DMS114 treated with DMSO at 0.1 percent for 48 hours (cell line): Measurements from ENCODE around the gene TPT1.
"Not testable (repeated sequence)": the region's sequence is repeated elsewhere in the genome, so short reads cannot be mapped to it uniquely, and the experiment has no call there.

Experiments used
- DNase-seq: peaks from one replicate; lab custom pipeline; 2025; ENCODE audit not compliant: unreplicated experiment; lab: John Stamatoyannopoulos, UW

The TPT1 gene

DNA sequence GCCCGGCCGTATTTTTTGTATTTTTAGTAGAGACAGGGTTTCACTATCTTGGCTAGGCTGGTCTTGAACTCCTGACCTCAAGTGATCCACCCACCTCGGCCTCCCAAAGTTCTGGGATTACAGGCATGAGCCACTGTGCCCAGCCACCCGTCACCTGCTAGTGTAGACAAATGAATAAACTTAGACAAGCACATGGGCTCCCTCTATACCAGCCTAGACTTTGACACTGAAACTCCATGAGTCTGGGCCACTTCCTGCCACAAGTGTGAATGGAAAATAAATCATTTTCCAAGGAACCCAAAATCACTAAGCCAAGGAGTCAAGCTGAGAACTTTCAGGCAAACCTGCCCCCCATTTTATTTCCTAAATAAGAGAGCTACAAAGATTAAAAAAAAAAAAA lies 27.0 kb upstream of the TPT1 start:
- no peak for DNase-seq

DNA sequence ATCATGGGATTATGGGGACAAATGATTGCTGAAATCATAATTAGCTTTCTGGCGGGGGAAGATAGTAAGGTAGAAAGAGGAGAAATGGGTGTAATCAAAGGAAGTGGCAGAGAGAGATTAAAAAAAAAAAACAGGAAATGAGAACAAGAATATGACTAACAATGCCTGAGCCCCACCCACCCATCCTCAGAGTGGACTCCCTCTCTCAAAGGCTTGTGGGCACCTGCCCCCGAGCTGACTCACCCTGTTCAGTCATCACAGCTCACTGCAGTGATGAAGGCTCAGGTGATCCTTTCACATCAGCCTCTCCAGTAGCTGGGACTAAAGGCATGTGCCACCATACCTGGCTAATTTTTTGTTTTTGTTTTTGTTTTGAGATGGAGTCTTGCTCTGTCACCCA lies 26.4 kb upstream of the TPT1 start:
- no peak for DNase-seq

DNA sequence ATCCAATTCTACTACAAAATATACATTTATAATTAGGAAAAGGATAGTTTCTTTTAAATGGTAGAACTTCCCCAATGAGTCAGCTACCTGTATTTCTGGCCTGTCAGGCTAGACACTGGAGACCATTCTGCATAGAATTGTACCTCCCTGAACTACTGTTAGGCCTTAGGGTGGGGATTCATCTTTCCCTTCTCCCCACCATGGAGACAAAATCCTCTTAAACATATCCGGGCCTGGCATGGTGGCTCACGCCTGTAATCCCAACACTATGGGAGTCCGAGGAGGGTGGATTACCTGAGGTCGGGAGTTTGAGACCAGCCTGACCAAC lies 24.5 kb upstream of the TPT1 start:
- no peak for DNase-seq

DNA sequence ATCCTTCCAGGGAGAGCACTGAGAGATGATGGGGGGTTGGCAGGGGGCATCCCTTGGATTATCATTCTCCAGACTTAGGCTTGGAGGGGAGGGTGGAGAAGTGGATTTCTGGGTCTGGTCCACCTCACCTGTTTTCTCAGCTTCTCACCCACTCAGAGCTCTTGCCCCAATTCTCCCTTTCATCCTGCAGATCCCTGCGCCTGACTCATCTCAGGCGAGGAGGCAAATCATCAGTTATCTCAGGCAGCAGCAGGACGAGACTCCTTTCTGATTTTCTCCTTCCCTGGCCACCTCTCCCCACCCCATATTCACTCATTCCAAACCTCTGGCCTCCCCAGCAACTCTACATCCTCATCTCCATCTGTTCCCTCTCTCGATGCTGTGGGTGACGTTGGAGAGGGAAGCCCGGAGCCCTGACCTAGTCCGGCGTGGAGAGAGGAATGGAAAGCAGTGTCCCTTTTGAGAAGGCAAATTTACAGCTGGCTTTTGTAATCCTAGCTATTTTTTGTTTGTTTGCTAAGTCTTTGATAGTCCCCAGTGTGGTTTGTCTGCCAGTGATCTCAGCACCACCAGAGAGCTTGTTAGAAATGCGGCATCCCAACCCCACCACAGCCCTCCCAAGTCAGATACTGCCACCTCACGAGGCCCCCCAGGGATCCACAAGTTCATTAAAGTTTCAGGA lies 24.0 kb upstream of the TPT1 start:
- no peak for DNase-seq

DNA sequence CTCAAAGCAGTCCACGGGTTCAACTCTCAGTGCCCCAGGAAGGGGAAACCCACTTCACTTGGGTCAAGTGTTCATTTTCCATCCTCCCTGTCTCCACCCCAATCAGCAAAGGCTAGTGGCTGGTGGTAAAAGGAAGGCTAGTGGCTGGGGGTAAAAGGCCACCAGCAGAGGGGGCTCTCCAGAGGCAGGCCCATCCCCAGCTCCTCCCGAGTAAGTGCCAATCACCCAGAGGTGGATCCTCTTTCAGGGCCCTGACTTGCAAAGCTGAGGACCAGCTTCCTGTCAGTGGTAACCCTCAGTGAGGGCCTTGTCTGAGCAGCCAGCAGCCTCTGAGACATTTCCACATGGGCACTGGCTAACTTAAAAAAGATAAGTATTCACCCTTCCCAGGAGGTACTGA lies 22.0 kb upstream of the TPT1 start:
- DNase-seq: no peak

DNA sequence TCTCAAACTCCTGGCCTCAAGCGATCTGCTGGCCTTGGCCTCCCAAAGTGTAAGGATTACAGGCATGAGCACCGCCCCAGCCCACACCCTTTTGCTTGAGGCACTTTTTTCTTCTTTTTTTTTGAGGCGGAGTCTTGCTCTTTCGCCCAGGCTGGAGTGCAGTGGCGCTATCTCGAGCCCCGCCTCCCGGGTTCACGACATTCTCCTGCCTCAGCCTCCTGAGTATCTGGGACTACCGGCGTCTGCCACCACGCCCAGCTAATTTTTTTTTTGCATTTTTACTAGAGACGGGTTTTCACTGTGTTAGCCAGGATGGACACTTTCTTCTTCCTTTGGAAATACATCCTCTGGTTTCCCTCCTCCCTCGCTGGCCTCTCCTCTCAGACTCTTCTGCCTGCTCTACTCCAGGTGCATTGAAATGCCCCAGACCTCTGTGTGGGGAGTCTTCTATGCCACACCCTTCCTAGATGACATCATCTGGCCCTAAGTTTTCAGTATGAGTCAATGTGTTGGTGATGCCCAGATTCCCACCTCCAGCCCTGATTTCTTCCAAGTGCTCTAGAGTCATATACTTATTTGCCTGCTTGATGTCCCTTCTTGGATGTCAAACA lies 20.7 kb upstream of the TPT1 start:
- DNase-seq: no peak

DNA sequence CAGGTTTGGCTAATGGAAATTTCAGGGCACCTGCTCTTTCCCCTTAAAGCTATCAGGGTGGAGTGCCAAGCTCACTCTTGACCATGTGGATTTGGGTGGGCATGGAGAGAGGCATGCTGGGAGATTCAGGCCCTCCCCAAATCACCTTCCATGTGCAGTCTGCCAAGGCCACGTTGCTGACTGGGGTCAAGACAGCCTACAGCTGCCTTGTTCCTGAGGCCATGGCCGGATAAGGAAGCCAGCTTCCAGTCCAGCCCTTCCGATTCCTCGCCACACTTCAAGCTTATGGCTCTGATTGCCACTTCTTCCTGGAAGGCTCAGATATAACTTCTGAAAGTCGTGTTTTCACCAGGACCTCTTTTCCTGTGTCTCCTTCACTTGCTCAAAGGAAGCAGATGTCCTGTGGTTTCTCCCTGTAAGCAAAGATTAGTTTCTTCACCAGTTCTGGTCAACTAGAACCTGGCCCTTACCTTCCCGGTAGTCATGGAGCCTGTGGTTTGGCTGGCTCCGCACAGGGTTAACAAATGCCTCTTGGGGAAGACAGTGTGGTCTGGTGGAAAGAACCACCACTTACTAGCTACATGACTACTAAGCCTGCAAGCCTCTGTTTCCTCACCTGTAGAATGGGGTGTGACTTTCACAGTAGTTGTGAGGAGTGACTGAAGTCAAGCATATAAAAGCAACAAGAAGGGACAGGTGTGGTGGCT lies 16.1 kb upstream of the TPT1 start:
- no peak for DNase-seq

DNA sequence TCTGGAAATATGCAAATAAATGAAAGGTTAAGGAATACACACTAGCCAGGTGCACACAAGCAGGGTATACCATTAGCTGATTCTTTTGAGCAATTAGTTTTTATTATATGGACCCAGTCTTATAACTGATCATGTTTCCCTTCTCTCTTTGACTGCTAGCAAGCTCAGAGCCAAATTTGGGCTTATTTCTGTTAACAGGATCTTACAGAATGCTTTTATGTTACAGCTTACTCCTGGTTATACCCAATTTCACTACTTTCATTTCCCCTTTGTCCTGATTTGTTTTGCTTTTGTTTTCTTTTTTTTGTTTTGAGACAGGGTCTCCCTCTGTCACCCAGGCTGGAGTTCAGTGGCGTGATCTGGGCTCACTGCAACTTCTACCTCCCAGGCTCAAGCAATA lies 12.9 kb upstream of the TPT1 start:
- DNase-seq: no peak

DNA sequence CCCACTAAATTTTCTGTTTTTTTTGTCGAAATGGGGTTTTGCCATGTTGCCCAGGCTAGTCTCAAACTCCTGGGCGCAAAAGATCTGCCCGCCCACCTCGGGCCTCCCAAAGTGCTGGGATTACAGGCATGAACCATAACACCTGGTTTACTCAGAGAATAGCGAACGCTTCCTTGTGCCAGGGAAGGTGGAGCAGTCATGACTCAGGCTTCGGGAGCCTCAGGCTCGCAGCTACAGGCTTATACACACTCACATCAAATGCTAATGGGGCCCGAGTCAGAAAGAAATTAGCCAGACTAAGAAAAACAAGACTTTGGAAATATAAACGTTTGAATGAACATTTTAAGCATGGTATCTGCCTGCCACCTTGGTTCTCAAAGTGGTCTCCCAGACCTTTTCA lies 11.0 kb upstream of the TPT1 start:
- no peak for DNase-seq

DNA sequence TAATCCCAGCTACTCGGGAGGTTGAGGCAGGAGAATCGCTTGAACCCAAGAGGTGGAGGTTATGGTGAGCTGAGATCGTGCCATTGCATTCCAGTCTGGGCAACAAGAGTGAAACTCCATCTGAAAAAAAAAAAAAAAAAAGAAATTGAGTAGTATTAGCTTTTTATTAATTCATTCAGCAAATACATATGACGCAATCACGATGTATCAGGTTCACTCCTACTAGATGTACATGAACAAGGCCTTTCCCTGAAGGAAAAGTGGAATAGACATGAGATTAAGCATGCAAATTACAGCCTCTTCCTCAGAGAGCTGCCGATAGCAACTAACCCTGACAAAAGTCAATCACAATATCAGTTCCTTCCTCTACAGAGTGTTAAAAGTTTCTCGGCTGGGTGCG lies 9.2 kb upstream of the TPT1 start:
- DNase-seq: no peak

DNA sequence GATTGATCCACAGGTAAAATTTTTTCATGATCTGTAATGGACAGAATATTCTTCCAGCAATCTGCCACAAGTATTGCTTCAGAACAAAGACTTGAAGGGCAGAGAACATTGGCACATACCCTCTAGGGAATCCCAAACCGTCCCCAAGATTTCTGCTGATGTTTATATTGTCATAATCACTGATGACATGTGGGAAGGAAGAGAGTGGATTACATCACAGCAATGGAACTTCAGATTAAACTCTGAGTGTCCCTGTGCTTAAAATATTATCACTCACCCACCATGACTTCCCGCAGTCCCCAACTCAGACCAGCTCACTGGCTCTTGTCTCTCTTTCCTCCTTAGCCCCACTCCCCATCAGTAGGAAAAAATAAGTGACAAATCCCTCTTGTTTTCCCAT lies 8.5 kb upstream of the TPT1 start:
- DNase-seq: no peak

DNA sequence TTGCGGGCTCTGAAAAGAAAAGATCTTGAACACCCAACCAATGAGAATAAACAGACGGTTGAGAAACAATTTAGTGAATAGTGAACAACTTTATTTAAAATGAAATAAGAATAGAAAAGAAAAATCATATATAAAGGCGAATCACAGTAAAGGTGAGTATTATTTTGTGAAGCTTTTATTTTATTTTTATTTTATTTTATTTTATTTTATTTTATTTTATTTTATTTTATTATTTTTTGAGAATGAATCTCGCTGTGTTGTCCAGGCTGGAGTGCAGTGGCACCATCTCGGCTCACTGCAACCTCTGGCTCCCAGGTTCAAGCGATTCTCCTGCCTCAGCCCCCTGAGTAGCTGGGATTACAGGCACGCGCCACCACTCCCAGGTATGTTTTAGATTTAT lies 3.1 kb upstream of the TPT1 start:
- DNase-seq: not testable (repeated sequence)

DNA sequence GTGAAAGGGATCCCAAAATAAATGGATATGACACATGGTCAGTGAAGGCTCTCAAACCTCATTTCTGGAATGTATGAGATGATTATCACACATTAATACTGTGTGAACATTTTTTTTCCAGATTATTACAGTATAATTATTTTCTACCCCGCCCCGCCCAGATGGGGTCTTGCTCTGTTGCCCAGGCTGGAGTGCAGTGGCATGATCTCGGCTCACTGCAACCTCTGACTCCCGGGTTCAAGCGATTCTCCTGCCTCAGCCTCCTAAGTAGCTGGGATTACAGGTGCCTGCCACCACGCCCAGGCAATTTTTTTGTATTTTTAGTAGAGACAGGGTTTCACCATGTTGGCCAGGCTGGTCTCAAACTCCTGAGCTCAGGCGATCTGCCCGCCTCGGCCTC lies 2.1 kb upstream of the TPT1 start:
- DNase-seq: not testable (repeated sequence)

DNA sequence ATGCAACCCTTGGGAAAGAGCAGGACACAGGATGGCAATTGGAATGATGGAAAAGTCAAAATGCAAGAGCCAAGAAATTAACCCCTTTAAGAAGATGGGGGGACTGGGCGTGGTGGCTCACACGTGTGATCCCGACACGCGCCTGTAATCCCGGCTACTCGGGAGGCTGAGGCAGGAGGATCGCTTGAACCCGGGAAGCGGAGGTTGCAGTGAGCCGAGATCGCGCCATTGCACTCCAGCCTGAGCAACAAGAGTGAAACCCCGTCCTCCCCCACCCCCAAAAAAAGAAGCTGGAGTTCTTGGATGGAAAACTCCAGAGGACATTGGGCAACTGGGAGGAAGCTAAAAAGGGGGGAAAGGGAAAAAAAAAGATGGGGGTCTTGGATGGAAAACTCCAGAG lies 1.7 kb upstream of the TPT1 start:
- DNase-seq: not testable (repeated sequence)

DNA sequence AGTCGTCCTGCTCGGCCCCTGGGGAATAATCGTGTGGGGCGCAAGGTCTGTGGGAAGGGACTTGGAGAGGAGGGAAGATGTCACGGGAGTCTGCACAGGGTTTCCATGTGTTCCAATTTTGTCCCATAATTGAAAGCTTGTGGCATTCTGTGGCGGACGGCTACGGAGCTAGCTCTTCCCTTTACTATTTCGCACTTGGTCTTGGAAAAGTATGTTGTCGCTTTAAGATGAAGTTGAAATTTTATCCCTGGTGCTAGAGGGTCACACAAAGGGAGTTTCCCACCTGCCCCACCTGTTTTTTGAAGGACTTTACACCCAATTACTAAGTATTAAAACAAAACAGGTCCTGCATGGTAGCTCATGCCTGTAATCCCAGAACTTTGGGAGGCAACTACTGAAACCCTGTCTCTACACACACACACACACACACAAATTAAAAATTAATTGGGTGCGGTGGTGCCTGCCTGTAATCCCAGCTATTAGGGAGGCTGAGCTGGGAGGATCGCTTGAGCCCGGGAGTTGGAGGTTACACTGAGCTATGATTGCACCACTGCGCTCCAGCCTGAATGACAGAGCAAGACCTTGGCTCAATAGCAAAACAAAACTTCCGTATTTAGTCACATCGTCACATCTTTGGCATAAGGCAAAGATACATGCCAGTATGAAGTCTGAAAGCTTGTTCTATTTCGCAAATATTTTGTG lies 967 bp upstream of the TPT1 start:
- no peak for DNase-seq

DNA sequence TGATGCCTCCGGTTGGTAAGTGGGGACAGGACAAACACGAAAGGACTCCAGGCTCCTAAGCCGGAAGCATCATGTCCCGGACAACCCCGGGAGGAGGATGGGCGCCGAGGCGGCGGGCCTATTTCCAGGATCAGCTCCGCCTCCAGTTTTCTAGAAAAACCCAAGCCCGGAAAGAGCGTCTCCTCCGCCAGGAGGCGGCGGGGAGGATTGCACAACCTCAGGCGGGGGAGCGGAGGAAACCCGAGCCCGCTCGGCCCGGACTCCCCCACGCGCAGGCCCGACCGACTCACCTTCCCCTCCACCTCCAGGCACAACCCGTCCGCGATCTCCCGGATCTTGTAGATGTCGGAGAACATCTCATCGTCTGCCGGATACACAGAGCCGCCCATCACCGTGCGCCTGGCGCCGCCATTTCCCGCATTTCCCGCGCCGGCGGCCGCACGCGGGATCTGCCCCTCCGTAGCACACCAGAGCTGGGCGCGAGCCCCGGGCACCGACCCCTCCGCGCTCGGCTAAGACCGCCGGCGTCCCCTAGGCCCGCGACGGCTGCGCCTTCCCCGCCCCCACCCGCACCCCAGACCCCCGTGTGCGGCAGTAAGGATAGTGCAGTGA lies 455 bp downstream of the TPT1 start:
- DNase-seq: peak; percentile 29

DNA sequence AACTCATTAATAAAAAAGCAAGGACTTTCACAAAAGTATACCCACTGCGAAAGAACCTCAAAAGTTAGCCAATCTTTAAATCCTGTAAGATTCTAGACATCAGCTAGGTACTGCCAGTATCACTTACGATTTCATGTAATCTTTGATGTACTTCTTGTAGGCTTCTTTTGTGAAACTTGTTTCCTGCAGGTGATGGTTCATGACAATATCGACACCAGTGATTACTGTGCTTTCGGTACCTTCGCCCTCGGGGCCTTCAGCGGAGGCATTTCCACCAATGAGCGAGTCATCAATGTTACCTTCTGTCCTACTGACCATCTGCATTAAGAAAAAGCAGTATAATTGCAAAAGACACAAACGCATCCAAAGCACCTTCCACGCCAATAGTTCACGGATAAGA lies 1.1 kb downstream of the TPT1 start:
- DNase-seq: no peak

DNA sequence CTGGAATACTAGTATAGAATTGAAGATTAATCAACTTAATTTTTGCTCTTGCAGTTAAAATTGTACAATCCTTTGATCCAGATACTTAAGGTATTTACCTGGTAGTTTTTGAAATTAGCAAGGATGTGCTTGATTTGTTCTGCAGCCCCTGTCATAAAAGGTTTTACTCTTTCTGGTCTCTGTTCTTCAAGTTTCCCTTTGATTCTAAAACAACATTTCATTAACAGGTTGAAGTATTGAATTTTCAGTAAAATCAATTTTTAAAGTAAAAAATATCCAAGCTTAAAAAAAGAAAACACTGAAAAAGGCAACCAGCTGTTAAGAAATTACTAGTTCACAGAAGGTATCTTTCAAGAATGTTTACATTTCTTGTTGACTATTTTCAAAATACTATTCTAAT lies 1.6 kb downstream of the TPT1 start:
- DNase-seq: no peak

DNA sequence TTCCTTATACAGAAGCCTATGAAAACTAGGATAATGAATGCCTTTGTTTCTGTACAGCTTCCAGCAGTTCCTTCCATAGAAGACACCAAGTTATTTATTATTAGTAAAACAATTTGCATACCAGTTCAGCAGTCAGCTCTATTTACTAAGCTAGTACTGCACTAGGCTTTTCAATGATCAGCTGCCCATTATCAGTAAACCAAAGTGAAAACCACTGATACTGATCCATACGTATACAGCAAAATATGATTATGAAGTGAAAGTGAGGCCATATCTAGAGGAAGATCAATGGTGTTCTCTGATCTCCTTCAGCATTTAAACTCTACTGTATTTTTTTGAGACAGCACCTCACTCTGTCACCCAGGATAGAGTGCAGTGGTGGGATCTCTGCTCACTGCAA lies 3.2 kb downstream of the TPT1 start:
- no peak for DNase-seq

DNA sequence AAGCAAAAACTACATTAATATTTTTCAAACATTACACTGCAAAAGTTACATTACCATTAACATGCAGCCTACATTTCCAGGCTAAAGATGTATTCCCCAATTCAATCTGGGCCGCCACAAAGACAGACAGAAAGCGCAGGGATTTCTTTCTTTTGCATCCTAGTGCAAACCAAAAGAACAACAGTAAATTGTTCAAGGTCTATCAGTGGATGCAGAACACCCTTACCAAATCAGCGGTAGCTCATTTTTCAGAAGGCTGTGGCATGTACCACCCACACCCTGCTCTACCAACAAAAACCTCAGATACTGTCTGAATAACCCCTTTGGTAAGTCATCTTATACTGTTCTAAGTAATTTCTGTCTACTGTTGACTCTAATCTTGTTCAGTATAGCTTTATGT lies 3.6 kb downstream of the TPT1 start:
- DNase-seq: no peak

DNA sequence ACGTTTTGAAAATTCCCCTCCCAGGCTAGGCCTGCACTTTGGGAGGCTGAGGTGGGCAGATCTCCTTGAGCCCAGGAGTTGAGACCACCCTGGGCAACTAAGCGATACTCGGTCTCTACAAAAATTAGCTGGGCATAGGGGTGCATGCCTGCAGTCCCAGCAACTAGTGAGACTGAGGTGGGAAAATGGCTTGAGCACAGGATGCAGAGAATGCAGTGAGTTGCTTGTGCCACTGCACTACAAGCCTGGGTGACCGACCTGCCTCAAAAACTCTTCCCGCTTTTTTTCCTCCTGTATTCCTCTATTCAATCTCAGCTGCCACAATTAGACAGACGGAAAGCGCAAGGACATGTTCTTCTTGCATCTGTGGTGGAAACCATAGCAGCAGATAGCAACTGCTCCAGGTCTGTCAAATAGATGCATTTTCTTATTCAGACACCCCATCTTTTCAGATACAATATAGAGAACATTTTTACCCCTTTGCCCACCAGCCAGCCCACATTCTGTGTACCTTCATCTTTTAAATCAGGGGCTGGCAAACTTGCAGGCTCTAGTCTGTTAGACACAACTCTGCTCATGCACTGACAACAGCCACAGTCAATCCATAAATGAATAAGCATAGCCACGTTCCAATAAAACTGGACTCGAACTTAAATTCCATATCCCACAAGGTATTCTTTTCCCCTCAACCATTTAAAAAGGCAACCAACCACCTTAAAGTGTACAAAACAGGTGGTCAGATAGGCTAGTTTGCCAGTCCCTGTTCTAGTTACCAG lies 4.8 kb downstream of the TPT1 start:
- DNase-seq: no peak
